A549 treated with ZK216348 at 1 μM for 4 hours (cell line): ENCODE results near the gene SLC25A47. TPM values are rescaled to one million over a fixed set of nuclear protein-coding genes. Genes with fewer than 3 reads are reported as not detected.

Source experiments
- total RNA-seq: library from RNA; stranded (reverse); fragments of 200-300 nt; extraction: Qiagen RNA extraction; gene quantifications from 5 replicates; pipeline ENCODE4 v1.2.3, GENCODE V29; 2022; ENCODE audit warnings: low read depth

Gene SLC25A47, protein sequence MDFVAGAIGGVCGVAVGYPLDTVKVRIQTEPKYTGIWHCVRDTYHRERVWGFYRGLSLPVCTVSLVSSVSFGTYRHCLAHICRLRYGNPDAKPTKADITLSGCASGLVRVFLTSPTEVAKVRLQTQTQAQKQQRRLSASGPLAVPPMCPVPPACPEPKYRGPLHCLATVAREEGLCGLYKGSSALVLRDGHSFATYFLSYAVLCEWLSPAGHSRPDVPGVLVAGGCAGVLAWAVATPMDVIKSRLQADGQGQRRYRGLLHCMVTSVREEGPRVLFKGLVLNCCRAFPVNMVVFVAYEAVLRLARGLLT
- total RNA-seq: not detected in 5 replicates

DNA sequence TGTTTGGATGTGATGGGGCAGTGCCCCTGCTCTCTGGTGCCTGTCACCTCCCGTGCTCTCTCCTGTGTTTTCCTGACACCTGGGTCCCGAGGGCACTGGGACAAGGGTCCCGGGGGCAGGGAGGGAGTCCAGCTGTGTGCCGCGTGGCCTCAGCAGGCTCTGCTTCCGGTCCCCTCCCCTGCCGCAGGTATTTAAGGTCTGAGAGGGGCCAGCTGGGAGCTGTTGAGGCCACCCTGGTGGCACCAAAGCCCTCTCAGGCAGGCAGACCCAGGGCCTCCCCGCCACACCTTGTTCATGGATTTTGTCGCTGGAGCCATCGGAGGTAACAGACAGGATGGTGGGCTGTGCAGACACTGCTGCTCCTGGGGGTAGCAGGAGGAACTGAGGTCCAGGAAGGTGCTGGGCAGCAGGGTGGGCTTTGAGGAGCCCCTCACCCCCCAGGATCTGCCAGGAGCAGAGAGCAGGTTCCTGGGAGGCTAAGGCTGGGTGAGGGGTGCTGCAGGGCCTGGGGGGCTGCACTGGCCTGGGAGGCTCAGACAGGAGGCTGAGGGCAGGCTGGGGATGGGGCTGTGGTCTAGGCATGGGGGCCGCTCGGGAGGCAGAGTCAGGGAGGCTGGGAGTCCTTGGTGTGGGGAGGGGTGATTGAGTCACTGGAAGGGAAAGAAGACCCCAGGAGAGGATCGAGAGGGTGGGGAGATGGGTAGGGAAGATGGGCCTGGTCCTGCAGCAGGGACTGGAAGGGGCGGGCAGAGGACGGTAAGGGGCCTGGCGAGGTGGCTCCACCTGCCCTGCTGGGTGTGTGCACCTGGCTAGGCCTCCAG lies at the start of gene SLC25A47:
Gene SLC25A47 (plus strand): TSS at position 219 of the 821 bp plus-strand sequence. CDS start 76 bp downstream, at position 295.

DNA sequence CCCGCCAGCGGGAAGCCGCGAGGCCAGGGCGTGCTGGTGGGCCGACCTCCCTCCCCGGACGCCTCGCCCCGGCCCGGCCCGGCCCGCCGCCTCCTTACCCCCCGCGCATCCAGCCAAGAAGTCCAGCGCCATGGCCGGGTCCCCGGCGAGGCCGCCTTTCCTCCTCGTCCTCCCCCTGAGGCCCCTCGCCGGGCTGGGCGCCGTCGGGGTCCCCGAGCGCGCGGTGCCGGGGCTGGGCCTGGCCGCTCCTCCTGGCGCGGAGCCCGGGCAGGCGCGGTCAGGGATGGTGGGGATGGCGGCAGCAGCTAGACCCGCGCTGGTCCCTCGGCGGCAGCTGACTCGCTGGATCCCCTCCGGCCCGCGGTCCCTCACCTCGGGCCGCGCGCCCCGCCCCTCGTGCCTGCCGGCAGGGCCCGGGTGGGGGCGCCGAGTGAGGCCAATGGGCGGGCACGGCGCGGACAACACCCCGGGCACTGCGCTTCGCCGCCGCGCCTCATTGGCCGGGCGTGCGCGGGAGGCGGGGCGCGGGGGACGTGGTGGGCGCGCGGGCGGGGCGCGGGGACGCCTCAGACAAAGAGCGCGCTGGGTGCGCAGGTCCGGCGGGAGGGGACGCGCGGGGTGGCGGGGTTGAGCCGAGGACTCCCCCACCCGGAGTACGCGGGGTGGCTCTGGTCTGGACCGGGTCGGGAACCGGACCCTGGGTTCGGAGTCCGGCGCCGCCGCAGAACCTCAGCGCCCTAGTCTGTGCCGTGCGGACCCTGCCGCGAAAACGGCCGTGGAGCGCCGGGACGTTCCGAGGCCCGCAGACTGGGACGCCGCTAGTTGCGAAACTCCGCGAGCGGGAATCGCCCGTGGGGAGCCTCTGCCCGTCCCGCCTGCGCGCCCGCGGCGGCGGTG lies 16.8 kb upstream of the SLC25A47 start, which contains the start of gene SLC25A29:
Gene SLC25A29 (minus strand): TSS at position 344 of the 897 bp plus-strand sequence. CDS start 212 bp downstream, at position 132.

DNA sequence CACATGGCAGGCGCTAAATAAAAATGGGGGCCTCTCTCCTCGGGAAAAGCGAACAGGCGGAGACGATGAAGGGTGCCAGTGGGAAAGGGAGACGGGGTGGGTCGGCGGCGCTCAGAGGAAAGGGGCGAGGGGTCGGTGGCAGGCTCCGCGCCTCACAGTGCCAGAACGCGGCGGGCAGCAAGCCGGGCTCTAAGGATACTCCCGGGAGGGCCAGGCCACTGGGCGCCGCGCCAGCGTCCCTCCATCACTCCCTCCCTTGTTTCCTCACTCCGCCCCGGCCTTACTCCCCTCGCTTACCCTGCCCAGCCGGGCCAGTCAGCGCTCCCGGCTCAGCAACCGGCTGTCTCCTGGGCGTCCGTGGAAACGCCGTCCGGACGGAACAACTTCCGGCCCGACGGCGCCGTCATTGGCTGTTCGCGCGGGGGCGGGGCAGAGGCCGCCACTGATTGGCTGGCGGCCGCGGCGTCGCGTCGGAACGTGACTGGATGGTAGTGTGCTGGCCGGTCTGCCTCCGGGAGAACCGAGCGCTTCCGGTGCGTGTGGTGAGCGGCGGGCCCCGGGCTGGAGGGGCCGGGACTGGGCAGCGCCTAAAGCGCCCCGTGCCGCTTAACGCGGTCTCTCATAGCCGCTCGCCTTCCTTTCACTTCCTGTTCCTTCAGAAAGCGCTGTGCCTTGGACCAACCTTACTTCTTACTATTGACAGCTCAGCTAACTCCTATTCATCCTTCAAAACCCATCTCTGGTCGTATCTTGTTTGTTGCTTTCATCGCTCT lies 53.0 kb downstream of the SLC25A47 start, which contains the start of gene WDR25:
Gene WDR25 (plus strand): TSS at position 523 of the 773 bp plus-strand sequence.

Other genes with a start within 250 kb of the SLC25A47 start
- gene DEGS2, start 163.7 kb upstream of the SLC25A47 start, total RNA-seq: 0.91 to 2.0 TPM (median 1.6 TPM) in 5 replicates
- 55.5 to 93.7 TPM (median 69.3 TPM) in 5 replicates for gene YY1, start 84.2 kb upstream of the SLC25A47 start, total RNA-seq
- gene SLC25A29, start 16.9 kb upstream of the SLC25A47 start, total RNA-seq: 5.8 to 10.7 TPM (median 10.2 TPM) in 5 replicates
- gene WDR25, start 53.1 kb downstream of the SLC25A47 start, total RNA-seq: 8.8 to 11.3 TPM (median 9.7 TPM) in 5 replicates